ENCODE results near the gene RPP38. TPM values are rescaled to one million over a fixed set of nuclear protein-coding genes. Genes with fewer than 3 reads are reported as not detected.

The RPP38 gene
- total and polyA plus RNA-seq, 2 of the 13 experiments (the other 11 are each of a cell fraction or from before 2014, with no cell fraction given): 11.7 to 16.4 TPM

DNA sequence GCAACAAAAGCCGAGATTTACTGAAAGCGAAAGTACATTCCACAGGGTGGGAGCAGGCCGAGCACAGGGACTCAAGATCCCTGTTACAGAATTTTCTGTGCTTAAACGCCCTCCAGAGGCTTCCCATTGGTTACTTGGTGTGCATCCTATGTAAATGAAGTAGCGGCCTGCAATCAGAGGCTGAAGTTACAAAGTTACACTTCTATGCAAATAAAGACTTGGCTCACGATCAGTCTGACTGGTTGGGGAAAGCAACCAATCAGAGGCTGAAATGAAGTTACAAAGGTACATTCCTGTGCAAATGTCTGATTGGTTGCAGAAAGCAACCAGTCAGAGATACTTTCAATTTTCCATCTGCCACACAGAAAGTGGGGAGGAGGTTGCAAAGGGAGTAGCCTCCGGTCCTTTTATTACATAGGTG is 12.6 kb upstream of the RPP38 start:
- no peaks in the 10 kb centered on the region; a peak in 1 of 5 replicates for H3K27me3 ChIP-seq (ENCODE audit: control insufficient read depth in 1 of 2, insufficient read depth in 2 of 2, low read length in 2 of 2)
- peak overlapping the region; percentile 57 for H3K27ac ChIP-seq (ENCODE audit: extremely low read length, insufficient read depth, low read length)
- WGBS (ENCODE audit: low lambda C conversion rate): 2% methylated on average over 7 of the region's 7 CpGs
- in situ Hi-C loops (cut with HindIII; ENCODE audit: extremely low pct_ligation_motif_present, low pct_unique_long_range_greater_than_20kb): no loop called here
- no peaks in the 10 kb centered on the region for H3K79me2 ChIP-seq (ENCODE audit: insufficient read depth, low read length)
- ATAC-seq (peak; percentile 89), DNase-seq (ENCODE audit: low spot score) (peak; percentile 98), FAIRE-seq (peak; percentile 98)
- H4K20me1 ChIP-seq (ENCODE audit: insufficient read depth, low read length): no peaks in the 10 kb centered on the region
- H3K9me3 ChIP-seq (ENCODE audit: low read length): no peaks in the 10 kb centered on the region
- intact Hi-C loops (cut with micrococcal nuclease; ENCODE audit: unreplicated experiment): no loop called here
- peaks cover 24% of the 10 kb centered on the region for H3K4me1 ChIP-seq (ENCODE audit: insufficient read depth, low read length)
- no peaks in the 10 kb centered on the region for H3K36me3 ChIP-seq (replicated peaks in 1 of 2; ENCODE audit: control insufficient read depth in 1 of 2, insufficient read depth in 2 of 2, low read length in 2 of 2)
- no TSS peak for BruUV-seq (replicated peaks)
- H3K4me2 ChIP-seq (ENCODE audit: low read depth, low read length): peak overlapping the region; percentile 94
- ChIA-PET POLR2A (interaction anchor here (0.9 to 1.1 kb wide), 2 partner anchors 13 to 126 kb away, joined by 3 to 4 read pairs; partner anchors contain the start of gene MEIG1), CTCF (ENCODE audit: low intra/inter-chr PET ratio, low total read pairs) (no interaction called here)
- H3K9ac ChIP-seq (ENCODE audit: insufficient read depth, low read depth, low read length): peak overlapping the region; percentile 46
- H2AFZ ChIP-seq (ENCODE audit: low read length): peak overlapping the region; percentile 91
- H3K4me3 ChIP-seq (replicated peaks in 1 of 3; ENCODE audit: insufficient read depth in 1 of 3, low read depth in 2 of 3, low read length in 3 of 3): peak overlapping the region; percentile 71 to 77 (median 74)
- TF ChIP-seq SOX5 (CRISPR knock-in tag; IDR thresholded peaks at IDR 0.05; ENCODE audit: borderline replicate concordance) (peak; percentile 39; the same call in 1 of the 2 replicates), RFX5 (IDR thresholded peaks at IDR 0.05; ENCODE audit: low read depth, low read length) (peak; percentile 79), SIN3B (IDR thresholded peaks at IDR 0.05; ENCODE audit: low read length) (0 out of 2 replicates have a peak, but pooled peaks have one; percentile 37), ATF1 (CRISPR knock-in tag; IDR thresholded peaks at IDR 0.05) (no peak), NFYB (CRISPR knock-in tag; IDR thresholded peaks at IDR 0.05) (peak; percentile 94), CHCHD3 (CRISPR knock-in tag; IDR thresholded peaks at IDR 0.05) (no peak), NR3C1 (CRISPR knock-in tag; IDR thresholded peaks at IDR 0.05) (no peak), TAF1 (CRISPR knock-in tag; IDR thresholded peaks at IDR 0.05) (peak; percentile 42; the same call in 1 of the 2 replicates), MTF2 (CRISPR knock-in tag; IDR thresholded peaks at IDR 0.05; ENCODE audit: borderline replicate concordance) (no peak), CBFB (CRISPR knock-in tag; IDR thresholded peaks at IDR 0.05) (no peak), ZNF550 (CRISPR knock-in tag; IDR thresholded peaks at IDR 0.05; ENCODE audit: borderline replicate concordance) (no peak), CREB1 (IDR thresholded peaks at IDR 0.05) (peak; percentile 29; the same call in 1 of the 2 replicates), CREB1 (CRISPR knock-in tag; IDR thresholded peaks at IDR 0.05) (peak; percentile 77), FOXA3 (CRISPR knock-in tag; IDR thresholded peaks at IDR 0.05) (peak; percentile 73), ARNT2 (CRISPR knock-in tag; IDR thresholded peaks at IDR 0.05; ENCODE audit: low read depth) (no peak; the same call in 1 of the 2 replicates), ZKSCAN1 (IDR thresholded peaks at IDR 0.05; ENCODE audit: low read length) (no peak), FOXP1 (IDR thresholded peaks at IDR 0.05) (no peak), FOXP1 (CRISPR knock-in tag; IDR thresholded peaks at IDR 0.05) (0 out of 2 replicates have a peak, but pooled peaks have one; percentile 3), ZNF703 (CRISPR knock-in tag; IDR thresholded peaks at IDR 0.05; ENCODE audit: borderline replicate concordance) (no peak), HDAC1 (CRISPR knock-in tag; IDR thresholded peaks at IDR 0.05) (no peak; the same call in 1 of the 2 replicates)
- TF ChIP-seq, protein P1, sequence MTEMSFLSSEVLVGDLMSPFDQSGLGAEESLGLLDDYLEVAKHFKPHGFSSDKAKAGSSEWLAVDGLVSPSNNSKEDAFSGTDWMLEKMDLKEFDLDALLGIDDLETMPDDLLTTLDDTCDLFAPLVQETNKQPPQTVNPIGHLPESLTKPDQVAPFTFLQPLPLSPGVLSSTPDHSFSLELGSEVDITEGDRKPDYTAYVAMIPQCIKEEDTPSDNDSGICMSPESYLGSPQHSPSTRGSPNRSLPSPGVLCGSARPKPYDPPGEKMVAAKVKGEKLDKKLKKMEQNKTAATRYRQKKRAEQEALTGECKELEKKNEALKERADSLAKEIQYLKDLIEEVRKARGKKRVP (CRISPR knock-in tag; IDR thresholded peaks at IDR 0.05): peak in 1 of 2 experiments; percentile 62; a peak in 1 of 4 replicates
- TF ChIP-seq, protein P2, sequence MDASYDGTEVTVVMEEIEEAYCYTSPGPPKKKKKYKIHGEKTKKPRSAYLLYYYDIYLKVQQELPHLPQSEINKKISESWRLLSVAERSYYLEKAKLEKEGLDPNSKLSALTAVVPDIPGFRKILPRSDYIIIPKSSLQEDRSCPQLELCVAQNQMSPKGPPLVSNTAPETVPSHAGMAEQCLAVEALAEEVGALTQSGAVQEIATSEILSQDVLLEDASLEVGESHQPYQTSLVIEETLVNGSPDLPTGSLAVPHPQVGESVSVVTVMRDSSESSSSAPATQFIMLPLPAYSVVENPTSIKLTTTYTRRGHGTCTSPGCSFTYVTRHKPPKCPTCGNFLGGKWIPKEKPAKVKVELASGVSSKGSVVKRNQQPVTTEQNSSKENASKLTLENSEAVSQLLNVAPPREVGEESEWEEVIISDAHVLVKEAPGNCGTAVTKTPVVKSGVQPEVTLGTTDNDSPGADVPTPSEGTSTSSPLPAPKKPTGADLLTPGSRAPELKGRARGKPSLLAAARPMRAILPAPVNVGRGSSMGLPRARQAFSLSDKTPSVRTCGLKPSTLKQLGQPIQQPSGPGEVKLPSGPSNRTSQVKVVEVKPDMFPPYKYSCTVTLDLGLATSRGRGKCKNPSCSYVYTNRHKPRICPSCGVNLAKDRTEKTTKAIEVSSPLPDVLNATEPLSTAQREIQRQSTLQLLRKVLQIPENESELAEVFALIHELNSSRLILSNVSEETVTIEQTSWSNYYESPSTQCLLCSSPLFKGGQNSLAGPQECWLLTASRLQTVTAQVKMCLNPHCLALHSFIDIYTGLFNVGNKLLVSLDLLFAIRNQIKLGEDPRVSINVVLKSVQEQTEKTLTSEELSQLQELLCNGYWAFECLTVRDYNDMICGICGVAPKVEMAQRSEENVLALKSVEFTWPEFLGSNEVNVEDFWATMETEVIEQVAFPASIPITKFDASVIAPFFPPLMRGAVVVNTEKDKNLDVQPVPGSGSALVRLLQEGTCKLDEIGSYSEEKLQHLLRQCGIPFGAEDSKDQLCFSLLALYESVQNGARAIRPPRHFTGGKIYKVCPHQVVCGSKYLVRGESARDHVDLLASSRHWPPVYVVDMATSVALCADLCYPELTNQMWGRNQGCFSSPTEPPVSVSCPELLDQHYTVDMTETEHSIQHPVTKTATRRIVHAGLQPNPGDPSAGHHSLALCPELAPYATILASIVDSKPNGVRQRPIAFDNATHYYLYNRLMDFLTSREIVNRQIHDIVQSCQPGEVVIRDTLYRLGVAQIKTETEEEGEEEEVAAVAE (CRISPR knock-in tag; IDR thresholded peaks at IDR 0.05; ENCODE audit: borderline replicate concordance): peak; percentile 96
